HG02840 (cell line): Measurements from ENCODE around the gene CNOT1.

ENCODE experiments used
- ATAC-seq: cut with Tn5 transposase; IDR thresholded peaks from one replicate; pipeline ENCODE4 v1.9.1; 2021; ENCODE audit warnings: mild to moderate bottlenecking, moderate library complexity, moderate number of reproducible peaks; ENCODE audit not compliant: unreplicated experiment, low FRiP score

Gene CNOT1

GRCh38 chr16:58519707-58520106, 109.9 kb downstream of the CNOT1 start:
- no peak for ATAC-seq

GRCh38 chr16:58518980-58519368, 110.7 kb downstream of the CNOT1 start:
- ATAC-seq, result no peak

- peak; percentile 31 for ATAC-seq
Observed at GRCh38 chr16:58518083-58518979, 111.3 kb downstream of the CNOT1 start.

- ATAC-seq, result no peak
Observed at GRCh38 chr16:58516768-58517107, 112.9 kb downstream of the CNOT1 start.

- ATAC-seq, result peak; percentile 34
Observed at GRCh38 chr16:58515871-58516767, 113.5 kb downstream of the CNOT1 start.

- ATAC-seq, result peak; percentile 68
Observed at GRCh38 chr16:58515125-58515870, 114.3 kb downstream of the CNOT1 start, which contains the start of gene SETD6. SETD6 (plus strand) TSS chr16:58515517; CDS start chr16:58515538, 21 bp downstream.

- no peak for ATAC-seq
Observed at GRCh38 chr16:58513874-58514273, 115.8 kb downstream of the CNOT1 start.

GRCh38 chr16:58511933-58512815, 117.5 kb downstream of the CNOT1 start:
- ATAC-seq, result no peak

- ATAC-seq, result no peak
Observed at GRCh38 chr16:58510776-58511628, 118.6 kb downstream of the CNOT1 start.

GRCh38 chr16:58510097-58510775, 119.4 kb downstream of the CNOT1 start:
- ATAC-seq, result no peak

- no peak for ATAC-seq
Observed at GRCh38 chr16:58509256-58510096, 120.2 kb downstream of the CNOT1 start.

- ATAC-seq, result no peak
Observed at GRCh38 chr16:58508671-58509251, 120.9 kb downstream of the CNOT1 start.

GRCh38 chr16:58507963-58508670, 121.5 kb downstream of the CNOT1 start:
- no peak for ATAC-seq

- no peak for ATAC-seq
Observed at GRCh38 chr16:58507195-58507962, 122.2 kb downstream of the CNOT1 start.
